ENCODE results near the gene KREMEN1.
"Not testable (repeated sequence)": the region's sequence is repeated elsewhere in the genome, so short reads cannot be mapped to it uniquely, and the experiment has no call there.

The KREMEN1 gene

GRCh38 chr22:29109822-29110221, 37.0 kb downstream of the KREMEN1 start:
- no peak for DNase-seq

GRCh38 chr22:29110946-29111345, 38.1 kb downstream of the KREMEN1 start:
- DNase-seq, result no peak

- DNase-seq, result no peak
These were observed 39.3 kb downstream of the KREMEN1 start for GRCh38 chr22:29112121-29112520.

GRCh38 chr22:29112681-29113080, 39.8 kb downstream of the KREMEN1 start:
- DNase-seq, result no peak

- no peak for DNase-seq
These were observed 40.5 kb downstream of the KREMEN1 start for GRCh38 chr22:29113319-29113718.

GRCh38 chr22:29114392-29114791, 41.6 kb downstream of the KREMEN1 start:
- DNase-seq, result no peak

GRCh38 chr22:29115682-29116288, 43.0 kb downstream of the KREMEN1 start:
- no peak for DNase-seq

GRCh38 chr22:29116397-29117123, 43.7 kb downstream of the KREMEN1 start:
- DNase-seq, result no peak

GRCh38 chr22:29117799-29118477, 45.1 kb downstream of the KREMEN1 start:
- DNase-seq, result no peak

GRCh38 chr22:29120098-29120912, 47.5 kb downstream of the KREMEN1 start:
- DNase-seq, result not testable (repeated sequence)

- no peak for DNase-seq
These were observed 48.3 kb downstream of the KREMEN1 start for GRCh38 chr22:29121124-29121523.

- DNase-seq, result no peak
These were observed 49.2 kb downstream of the KREMEN1 start for GRCh38 chr22:29122041-29122440.

GRCh38 chr22:29124777-29125442, 52.1 kb downstream of the KREMEN1 start:
- DNase-seq, result no peak

GRCh38 chr22:29125443-29125778, 52.6 kb downstream of the KREMEN1 start:
- DNase-seq, result no peak

GRCh38 chr22:29125844-29126243, 53.0 kb downstream of the KREMEN1 start:
- no peak for DNase-seq

- no peak for DNase-seq
These were observed 54.0 kb downstream of the KREMEN1 start for GRCh38 chr22:29126670-29127395.

- no peak for DNase-seq
These were observed 56.3 kb downstream of the KREMEN1 start for GRCh38 chr22:29128891-29129807.

GRCh38 chr22:29129808-29130140, 56.9 kb downstream of the KREMEN1 start:
- DNase-seq, result no peak

- no peak for DNase-seq
These were observed 57.6 kb downstream of the KREMEN1 start for GRCh38 chr22:29130476-29130875.

- no peak for DNase-seq
These were observed 60.8 kb downstream of the KREMEN1 start for GRCh38 chr22:29133603-29134133.

GRCh38 chr22:29134448-29134847, 61.6 kb downstream of the KREMEN1 start:
- DNase-seq, result no peak

Measured in stimulated activated CD4-positive, alpha-beta T cell treated with anti-CD3 and anti-CD28 coated beads, Interleukin-4, amount 100 ng/mL, for 1 hour (primary cell).